Stomach (tissue), 9 donors: ENCODE measurements around the gene NT5E. TPM values are rescaled to one million over a fixed set of nuclear protein-coding genes. Genes with fewer than 3 reads are reported as not detected.

Experiments used
- DNase-seq, 2 donors: peaks; one replicate each; pipeline versions ENCODE4 v3.0.0 to v3.0.0-alpha.2; 2013 to 2019
- H3K27ac ChIP-seq, 5 donors: fragments of 200-600 bp in 4 of 5; sonication (generic) in 4 of 5; one replicate each; pipeline ENCODE4 v1.5.1; 2013 to 2019; ENCODE audit warnings: mild to moderate bottlenecking in 1 of 5, moderate library complexity in 1 of 5
- H3K27me3 ChIP-seq, 3 donors: fragments of 200-600 bp; sonication (generic); one replicate each; pipeline ENCODE4 v1.5.1; 2017 to 2019; ENCODE audit warnings: mixed run types in 1 of 3
- H3K36me3 ChIP-seq, 4 donors: fragments of 200-600 bp; sonication (generic); 1 replicate in 3 of 4; 2 replicates in 1 of 4; pipeline ENCODE4 v1.5.1; 2016 to 2019
- H3K4me1 ChIP-seq, 4 donors: fragments of 200-600 bp; sonication (generic); one replicate each; pipeline ENCODE4 v1.5.1; 2016 to 2019
- H3K4me3 ChIP-seq, 4 donors: fragments of 200-600 bp; sonication (generic) in 3 of 4; one replicate each; pipeline ENCODE4 v1.5.1; 2016 to 2019; ENCODE audit warnings: mild to moderate bottlenecking in 1 of 4
- H3K9me3 ChIP-seq, 4 donors: fragments of 200-600 bp; sonication (generic); one replicate each; pipeline ENCODE4 v1.5.1; 2016 to 2019
- EP300 ChIP-seq: sonication (generic); formaldehyde crosslinking; IDR thresholded peaks from one replicate; pipeline ENCODE4 v1.6.1; 2017; ENCODE audit warnings: antibody characterized with exemption
- POLR2A ChIP-seq, 4 donors: fragments of 450-650 bp; IDR thresholded peaks; one replicate each; pipeline ENCODE4 v1.6.1; 2016; ENCODE audit warnings: antibody characterized with exemption in 4 of 4, control low read depth in 2 of 4, mild to moderate bottlenecking in 1 of 4, moderate library complexity in 1 of 4
- POLR2AphosphoS5 ChIP-seq, 3 donors: sonication (generic); formaldehyde crosslinking; IDR thresholded peaks; one replicate each; pipeline ENCODE4 v1.6.1; 2016; ENCODE audit warnings: antibody characterized with exemption in 3 of 3
- WGBS, 5 donors: extraction: QIAGEN DNeasy Blood & Tissue Kit in 3 of 5; methylation state at CpG; one replicate each; pipeline versions ENCODE4 v1.1.5 to v1.1.7; 2013 to 2018; 5-methylcytosine and 5-hydroxymethylcytosine counted together
- intact Hi-C: fragments of 100-400 bp; cut with DNase I; formaldehyde crosslinking; loops from one replicate; pipeline ENCODE4 v1.15.1; 2023; ENCODE audit warnings: low total_unique reads
- polyA plus RNA-seq, 3 donors: library from polyadenylated mRNA; stranded (reverse); fragments of 200-250 nt; gene quantifications; one replicate each; pipeline ENCODE4 v1.2.3, GENCODE V29; 2013
- total RNA-seq, 5 donors: library from RNA; depleted of rRNA; stranded (reverse); fragments of >200 nt; gene quantifications; one replicate each; pipeline versions ENCODE4 v1.1.0 to v1.2.3, GENCODE V29; 2014 to 2016
- TF ChIP-seq, protein P1 (sequence below), 7 experiments: fragments of 450-650 bp in 4 of 7; fragments of 200-600 bp in 3 of 7; sonication (generic) in 3 of 7; IDR thresholded peaks; one replicate each; pipeline ENCODE4 v1.5.1; 2016 to 2019; ENCODE audit warnings: antibody characterized with exemption in 7 of 7, control low read depth in 2 of 7, mild to moderate bottlenecking in 1 of 7
- donor health status: healthy with polysubstance abuse.
- donor health status: Bipolar disorder and iron deficiency.
- donor health status: healthy.

The NT5E gene
- total and polyA plus RNA-seq, 8 donors, result 2.9 to 18.8 (median 7.2) TPM

DNA sequence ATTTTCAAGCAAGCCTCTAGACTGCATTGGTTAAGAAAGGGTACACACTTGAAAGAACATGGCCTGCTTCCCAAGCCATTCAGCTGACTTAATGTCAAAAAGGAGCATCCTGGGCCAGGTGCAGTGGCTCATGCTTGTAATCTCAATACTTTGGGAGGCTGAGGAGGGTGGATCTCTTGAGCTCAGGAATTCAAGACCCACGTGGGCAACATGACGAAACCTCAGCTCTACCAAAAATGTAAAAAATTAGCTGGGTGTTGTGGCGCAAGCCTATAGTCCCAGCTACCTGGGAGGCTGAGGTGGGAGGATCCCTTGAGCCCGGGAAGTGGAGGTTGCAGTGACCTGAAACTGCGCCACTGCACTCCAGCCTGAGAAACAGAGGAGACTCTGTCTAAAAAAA is 26.9 kb upstream of the NT5E start:
- H3K4me3 ChIP-seq, result no peak overlapping the region
- TF ChIP-seq POLR2A (IDR thresholded peaks at IDR 0.05) (no peak), POLR2AphosphoS5 (IDR thresholded peaks at IDR 0.05) (no peak), EP300 (no peak)
- TF ChIP-seq, protein P1, sequence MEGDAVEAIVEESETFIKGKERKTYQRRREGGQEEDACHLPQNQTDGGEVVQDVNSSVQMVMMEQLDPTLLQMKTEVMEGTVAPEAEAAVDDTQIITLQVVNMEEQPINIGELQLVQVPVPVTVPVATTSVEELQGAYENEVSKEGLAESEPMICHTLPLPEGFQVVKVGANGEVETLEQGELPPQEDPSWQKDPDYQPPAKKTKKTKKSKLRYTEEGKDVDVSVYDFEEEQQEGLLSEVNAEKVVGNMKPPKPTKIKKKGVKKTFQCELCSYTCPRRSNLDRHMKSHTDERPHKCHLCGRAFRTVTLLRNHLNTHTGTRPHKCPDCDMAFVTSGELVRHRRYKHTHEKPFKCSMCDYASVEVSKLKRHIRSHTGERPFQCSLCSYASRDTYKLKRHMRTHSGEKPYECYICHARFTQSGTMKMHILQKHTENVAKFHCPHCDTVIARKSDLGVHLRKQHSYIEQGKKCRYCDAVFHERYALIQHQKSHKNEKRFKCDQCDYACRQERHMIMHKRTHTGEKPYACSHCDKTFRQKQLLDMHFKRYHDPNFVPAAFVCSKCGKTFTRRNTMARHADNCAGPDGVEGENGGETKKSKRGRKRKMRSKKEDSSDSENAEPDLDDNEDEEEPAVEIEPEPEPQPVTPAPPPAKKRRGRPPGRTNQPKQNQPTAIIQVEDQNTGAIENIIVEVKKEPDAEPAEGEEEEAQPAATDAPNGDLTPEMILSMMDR (IDR thresholded peaks at IDR 0.05), result no peak
- H3K4me1 ChIP-seq, result peaks cover 0 to 14% (median 0%) of the 10 kb centered on the region in 4 donors
- DNase-seq, result no peak
- 82 to 93% (median 90%) methylated on average over 5 of the region's 5 CpGs for WGBS, 5 donors
- H3K36me3 ChIP-seq, result no peaks in the 10 kb centered on the region
- no peak overlapping the region for H3K27ac ChIP-seq
- peaks cover 0 to 21% (median 13%) of the 10 kb centered on the region in 4 donors for H3K9me3 ChIP-seq
- no peaks in the 10 kb centered on the region for H3K27me3 ChIP-seq
- intact Hi-C loops, result no loop called here

DNA sequence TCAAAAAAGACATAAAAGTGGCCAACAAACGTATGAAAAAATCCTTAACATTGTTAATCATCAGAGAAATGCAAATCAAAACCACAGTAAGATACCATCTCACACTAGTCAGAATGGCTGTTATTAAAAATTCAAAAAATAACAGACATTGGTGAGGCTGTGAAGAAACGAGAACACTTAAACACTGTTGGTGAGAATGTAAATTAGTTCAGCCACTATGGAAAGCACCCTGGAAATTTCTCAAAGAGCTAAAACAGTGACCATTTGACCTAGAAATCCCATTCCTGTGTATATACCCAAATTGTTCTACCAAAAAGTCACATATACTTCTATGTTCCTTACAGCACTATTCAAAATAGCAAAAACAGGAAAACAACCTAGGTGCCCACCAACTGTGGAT is 24.9 kb upstream of the NT5E start:
- Histone ChIP-seq H3K27me3 (no peaks in the 10 kb centered on the region), H3K4me3 (no peak overlapping the region), H3K4me1 (no peaks in the 10 kb centered on the region), H3K9me3 (peaks cover 0 to 21% (median 13%) of the 10 kb centered on the region in 4 donors), H3K27ac (no peak overlapping the region), H3K36me3 (no peaks in the 10 kb centered on the region)
- intact Hi-C loops, result no loop called here
- DNase-seq, result no peak
- WGBS, 5 donors, result 79 to 88% (median 86%) methylated on average over 2 of the region's 2 CpGs
- TF ChIP-seq, protein P1 (IDR thresholded peaks at IDR 0.05), result no peak
- TF ChIP-seq EP300 (no peak), POLR2A (IDR thresholded peaks at IDR 0.05) (no peak)

DNA sequence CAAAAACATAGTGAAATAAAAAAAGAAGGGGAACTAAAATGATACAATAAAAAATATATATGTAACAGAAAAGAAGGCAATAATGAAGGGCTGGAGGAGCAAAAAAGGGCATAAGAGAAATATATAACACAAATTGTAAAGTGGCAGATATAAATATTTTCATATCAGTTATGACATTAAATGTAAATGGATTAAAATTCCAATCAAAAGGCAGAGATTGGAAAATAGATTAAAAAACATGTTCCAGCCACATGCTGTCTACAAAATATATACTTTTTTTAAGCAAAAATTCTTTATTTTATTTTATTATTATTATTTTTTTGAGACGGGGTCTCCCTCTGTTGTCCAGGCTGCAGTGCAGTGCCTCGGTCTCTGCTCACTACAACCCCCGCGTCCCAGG is 23.9 kb upstream of the NT5E start:
- DNase-seq, result no peak
- Histone ChIP-seq H3K4me3 (no peak overlapping the region), H3K36me3 (no peaks in the 10 kb centered on the region), H3K4me1 (no peaks in the 10 kb centered on the region), H3K27ac (no peak overlapping the region), H3K9me3 (peaks cover 0 to 21% (median 13%) of the 10 kb centered on the region in 4 donors), H3K27me3 (no peaks in the 10 kb centered on the region)
- WGBS, 5 donors, result 95 to 98% (median 96%) methylated on average over 4 of the region's 4 CpGs
- intact Hi-C loops, result no loop called here
- TF ChIP-seq POLR2AphosphoS5 (IDR thresholded peaks at IDR 0.05), result no peak
- TF ChIP-seq, protein P1 (IDR thresholded peaks at IDR 0.05), result no peak

DNA sequence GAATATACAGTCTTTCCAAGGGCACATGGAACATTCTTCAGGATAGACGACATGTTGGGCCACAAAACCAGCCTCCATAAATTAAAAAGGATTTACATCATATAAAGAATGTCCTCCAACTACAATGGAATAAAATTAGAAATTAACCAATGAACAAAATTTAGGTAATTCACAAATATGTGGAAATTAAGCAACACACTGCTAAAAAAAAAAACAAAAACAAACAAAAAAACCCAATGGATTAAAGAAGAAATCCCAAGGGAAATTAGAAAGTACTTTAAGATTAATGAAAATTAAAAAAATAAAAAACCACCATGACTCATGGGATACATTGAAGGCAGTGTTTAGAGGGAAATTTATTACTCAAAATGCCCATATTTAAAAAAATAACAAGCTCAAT is 21.4 kb upstream of the NT5E start:
- intact Hi-C loops, result no loop called here
- H3K27ac ChIP-seq, result no peak overlapping the region
- no peaks in the 10 kb centered on the region for H3K36me3 ChIP-seq
- 84 to 90% (median 87%) methylated on average over 1 of the region's 1 CpG for whole genome bisulfite sequencing, 5 donors
- no peaks in the 10 kb centered on the region for H3K4me1 ChIP-seq
- no peaks in the 10 kb centered on the region for H3K27me3 ChIP-seq
- DNase-seq, result no peak
- peaks cover 0 to 21% (median 13%) of the 10 kb centered on the region in 4 donors for H3K9me3 ChIP-seq
- H3K4me3 ChIP-seq, result no peak overlapping the region
- TF ChIP-seq, protein P1 (IDR thresholded peaks at IDR 0.05), result no peak
- TF ChIP-seq POLR2A (IDR thresholded peaks at IDR 0.05) (no peak), POLR2AphosphoS5 (IDR thresholded peaks at IDR 0.05) (no peak), EP300 (no peak)
